C4-2B (cell line): Measurements from ENCODE around the gene CD300E.

Experiments
- H3K27ac ChIP-seq: fragments of 450-650 bp; 2 replicates; pipeline ENCODE4 v1.5.1; 2017
- ZFX ChIP-seq: fragments of 450-650 bp; IDR thresholded peaks from 2 replicates; pipeline ENCODE4 v1.6.1; 2017
- TF ChIP-seq, protein P1 (sequence below): fragments of 450-650 bp; conservative IDR thresholded peaks from 2 replicates; pipeline ENCODE4 v1.5.1; 2017; ENCODE audit warnings: mild to moderate bottlenecking

CD300E gene

GRCh38 chr17:74598346-74599022 lies 25.1 kb downstream of the CD300E start:
- H3K27ac ChIP-seq = no peak overlapping the region
- TF ChIP-seq ZFX = no peak
- TF ChIP-seq, protein P1, sequence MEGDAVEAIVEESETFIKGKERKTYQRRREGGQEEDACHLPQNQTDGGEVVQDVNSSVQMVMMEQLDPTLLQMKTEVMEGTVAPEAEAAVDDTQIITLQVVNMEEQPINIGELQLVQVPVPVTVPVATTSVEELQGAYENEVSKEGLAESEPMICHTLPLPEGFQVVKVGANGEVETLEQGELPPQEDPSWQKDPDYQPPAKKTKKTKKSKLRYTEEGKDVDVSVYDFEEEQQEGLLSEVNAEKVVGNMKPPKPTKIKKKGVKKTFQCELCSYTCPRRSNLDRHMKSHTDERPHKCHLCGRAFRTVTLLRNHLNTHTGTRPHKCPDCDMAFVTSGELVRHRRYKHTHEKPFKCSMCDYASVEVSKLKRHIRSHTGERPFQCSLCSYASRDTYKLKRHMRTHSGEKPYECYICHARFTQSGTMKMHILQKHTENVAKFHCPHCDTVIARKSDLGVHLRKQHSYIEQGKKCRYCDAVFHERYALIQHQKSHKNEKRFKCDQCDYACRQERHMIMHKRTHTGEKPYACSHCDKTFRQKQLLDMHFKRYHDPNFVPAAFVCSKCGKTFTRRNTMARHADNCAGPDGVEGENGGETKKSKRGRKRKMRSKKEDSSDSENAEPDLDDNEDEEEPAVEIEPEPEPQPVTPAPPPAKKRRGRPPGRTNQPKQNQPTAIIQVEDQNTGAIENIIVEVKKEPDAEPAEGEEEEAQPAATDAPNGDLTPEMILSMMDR = no peak

DNA sequence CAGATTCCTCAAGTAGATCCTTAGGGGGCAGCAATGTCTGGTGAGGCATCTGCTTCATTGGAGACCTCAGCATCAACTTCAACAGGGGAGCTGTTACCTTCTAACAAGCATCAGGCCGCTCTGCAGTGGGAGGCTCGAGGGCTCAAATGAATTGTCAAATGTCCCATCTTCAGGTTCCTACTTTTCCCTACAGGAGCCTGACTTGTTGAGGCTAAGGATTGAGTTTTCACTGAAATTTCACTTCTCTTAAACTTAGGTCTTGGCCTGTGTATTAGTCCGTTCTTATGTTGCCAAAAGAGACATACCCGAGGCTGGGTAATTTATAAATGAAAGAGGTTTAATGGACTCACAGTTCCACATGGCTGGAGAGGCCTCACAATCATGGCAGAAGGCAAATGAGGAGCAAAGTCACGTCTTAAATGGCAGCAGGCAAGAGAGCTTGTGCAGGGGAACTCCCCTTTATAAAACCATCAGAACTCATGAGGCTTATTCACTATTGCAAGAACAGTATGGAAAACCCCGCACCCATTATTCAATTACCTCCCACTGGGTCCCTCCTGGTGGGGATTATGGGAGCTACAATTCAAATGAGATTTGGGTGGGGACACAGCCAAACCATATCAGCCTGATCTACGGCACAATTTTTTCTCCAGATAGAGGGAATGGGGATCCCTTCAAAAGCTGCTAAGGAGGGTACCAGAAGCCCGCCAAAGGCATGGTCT lies 26.3 kb downstream of the CD300E start:
- H3K27ac ChIP-seq = no peak overlapping the region
- TF ChIP-seq ZFX = no peak
- TF ChIP-seq, protein P1 = no peak

DNA sequence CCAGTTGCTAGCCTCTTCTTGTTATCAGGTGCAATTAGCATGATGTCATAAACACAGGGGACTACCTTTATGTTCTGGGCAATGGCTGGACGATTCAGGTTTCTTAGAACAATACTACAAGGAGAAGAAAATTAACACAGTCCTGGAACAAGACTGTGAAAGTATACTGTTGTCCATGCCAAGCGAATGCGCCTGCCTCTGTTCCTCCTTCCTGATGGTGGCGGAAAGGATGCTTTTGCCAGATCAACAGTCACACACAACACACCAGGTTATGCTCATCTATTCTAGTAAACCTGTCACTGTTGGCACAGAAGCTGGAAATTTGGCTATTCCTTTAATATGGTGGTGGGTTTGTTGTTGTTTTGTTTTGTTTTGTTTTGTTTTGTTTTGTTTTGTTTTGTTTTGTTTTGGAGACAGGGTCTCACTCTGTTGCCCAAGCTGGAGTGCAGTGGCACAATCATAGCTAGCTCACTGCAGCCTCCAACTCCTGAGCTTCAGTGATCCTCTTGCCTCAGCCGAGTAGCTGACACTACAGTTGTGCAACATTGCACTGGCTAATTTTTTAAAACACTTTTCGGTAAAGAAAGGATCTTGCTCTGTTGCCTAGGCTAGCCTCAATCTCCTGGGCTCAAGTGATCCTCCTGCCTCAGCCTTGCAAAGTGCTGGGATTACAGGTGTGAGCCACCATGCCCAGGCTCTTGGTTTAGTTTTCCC lies 28.3 kb downstream of the CD300E start:
- TF ChIP-seq, protein P1 = no peak
- TF ChIP-seq ZFX = no peak
- no peak overlapping the region for H3K27ac ChIP-seq

- TF ChIP-seq ZFX = no peak
- TF ChIP-seq, protein P1 = no peak
- H3K27ac ChIP-seq = no peak within 1 kb of the TSS
Measured at GRCh38 chr17:74592087-74592990, 31.2 kb downstream of the CD300E start, which contains the start of gene CD300LD. CD300LD (minus strand) TSS chr17:74592283; CDS start chr17:74592202, 81 bp downstream.

DNA sequence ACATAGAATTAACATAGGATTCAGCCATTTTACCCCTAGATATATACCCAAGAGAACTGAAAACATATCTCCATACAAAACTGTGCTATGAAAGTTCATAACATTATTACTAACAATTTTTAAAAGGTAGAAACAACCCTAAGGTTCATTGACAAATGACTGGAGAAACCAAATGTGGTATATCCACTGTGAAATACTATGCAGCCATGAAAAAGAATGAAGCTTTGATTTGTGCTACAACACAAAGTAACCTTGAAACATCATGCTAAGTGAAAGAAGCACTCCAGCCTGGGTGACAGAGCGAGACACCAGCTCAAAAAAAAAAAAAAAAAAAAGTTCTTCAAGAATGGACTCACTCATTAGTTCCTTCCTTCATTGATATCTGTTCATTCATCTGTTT lies 32.0 kb downstream of the CD300E start:
- H3K27ac ChIP-seq = no peak overlapping the region
- TF ChIP-seq, protein P1 = no peak
- no peak for TF ChIP-seq ZFX

- no peak for TF ChIP-seq ZFX
- TF ChIP-seq, protein P1 = no peak
Measured at GRCh38 chr17:74585711-74586110, 37.8 kb downstream of the CD300E start.

More at GRCh38 chr17:74585711-74586110, 37.8 kb downstream of the CD300E start:
- no peak overlapping the region for H3K27ac ChIP-seq
